K562 (cell line): Measurements from ENCODE around the gene NEU3. TPM values are rescaled to one million over a fixed set of nuclear protein-coding genes. Genes with fewer than 3 reads are reported as not detected.

Experiments
- BRD4 ChIP-seq: fragments of 200-600 bp; sonication (generic); IDR thresholded peaks from 2 replicates; pipeline ENCODE4 v1.6.1; 2017; ENCODE audit warnings: inconsistent platforms
- ELF2 ChIP-seq: fragments of 250-450 bp; sonication (Bioruptor Pico); IDR thresholded peaks from 2 replicates; pipeline ENCODE4 v1.5.0; 2021; ENCODE audit warnings: mild to moderate bottlenecking
- FUS ChIP-seq: fragments of 200-400 bp; formaldehyde crosslinking; optimal IDR thresholded peaks from 2 replicates; pipeline ENCODE3; 2017; ENCODE audit warnings: low read depth, low read length
- JUNB ChIP-seq: fragments of 450-650 bp; formaldehyde crosslinking; conservative IDR thresholded peaks from 2 replicates; pipeline ENCODE4 v1.4.0; 2020; ENCODE audit warnings: mild to moderate bottlenecking
- NFRKB ChIP-seq: fragments of 450-650 bp; IDR thresholded peaks from 2 replicates; pipeline ENCODE4 v1.6.1; 2016; ENCODE audit warnings: low read depth
- PRPF4 ChIP-seq: fragments of 200-400 bp; formaldehyde crosslinking; IDR thresholded peaks from one replicate; pipeline ENCODE4 v1.6.1; 2017; ENCODE audit warnings: low read length, low read depth, mild to moderate bottlenecking; ENCODE audit not compliant: insufficient read depth, poor library complexity, severe bottlenecking
- ZNF79 ChIP-seq: fragments of 250-450 bp; sonication (Bioruptor Pico); IDR thresholded peaks from 2 replicates; pipeline ENCODE4 v1.4.0; 2020; ENCODE audit warnings: low read depth, mild to moderate bottlenecking, moderate library complexity
- polyA plus RNA-seq, 8 experiments: library from polyadenylated mRNA; depleted of rRNA in 4 of 8; stranded (reverse) in 5 of 8; unstranded in 3 of 8; fragments of >200 nt; fragmentation: Nextera tagmentation in 2 of 8; fragmentation: Illumina TruSeq in 1 of 8; extraction: Ambion mirVana in 2 of 8; extraction: Trizol in 1 of 8; gene quantifications; 2 replicates each; pipeline versions ENCODE4 v1.2.1 to v1.2.3, GENCODE V29; 2011 to 2014; ENCODE audit warnings: inconsistent platforms in 1 of 8, missing spikeins in 1 of 8
- total RNA-seq, 7 experiments: library from RNA; depleted of rRNA in 6 of 7; stranded (reverse); fragments of >200 nt in 6 of 7; fragmentation: Illumina TruSeq in 2 of 7; extraction: Trizol in 2 of 7; gene quantifications; 2 replicates each; pipeline versions ENCODE4 v1.2.1 to v1.2.3, GENCODE V29; 2011 to 2021; ENCODE audit warnings: low replicate concordance in 1 of 7
- TF ChIP-seq, protein P1 (sequence below): sonication (generic); formaldehyde crosslinking; IDR thresholded peaks from 2 replicates; pipeline ENCODE4 v1.8.0; 2023; ENCODE audit warnings: mild to moderate bottlenecking, missing genetic modification reagents
- TF ChIP-seq, protein P2 (sequence below): fragments of 450-650 bp; IDR thresholded peaks from 2 replicates; pipeline ENCODE4 v1.6.1; 2018; ENCODE audit warnings: mild to moderate bottlenecking, low read depth; ENCODE audit not compliant: partially characterized antibody
- TF ChIP-seq, protein P3 (sequence below): sonication (generic); formaldehyde crosslinking; IDR thresholded peaks from 2 replicates; pipeline ENCODE4 v1.8.0; 2023; ENCODE audit warnings: mild to moderate bottlenecking, missing genetic modification reagents
- TF ChIP-seq, protein P4 (sequence below): fragments of 250-450 bp; sonication (Bioruptor Pico); IDR thresholded peaks from 2 replicates; pipeline ENCODE4 v1.5.0; 2022; ENCODE audit warnings: mild to moderate bottlenecking
- TF ChIP-seq, protein P5 (sequence below): fragments of 250-450 bp; sonication (Bioruptor Pico); IDR thresholded peaks from 2 replicates; pipeline ENCODE4 v1.4.0; 2020; ENCODE audit warnings: mild to moderate bottlenecking, moderate library complexity, borderline replicate concordance
- TF ChIP-seq, protein P6 (sequence below): IDR thresholded peaks from 3 replicates; pipeline ENCODE4 v1.6.1; 2011; ENCODE audit warnings: borderline replicate concordance, mild to moderate bottlenecking; ENCODE audit not compliant: insufficient read length, insufficient read depth

Gene NEU3
- total and polyA plus RNA-seq, 9 of the 15 experiments (the other 6 are each of a cell fraction or from before 2014, with no cell fraction given) = 6.2 to 41.3 (median 31.1) TPM

DNA sequence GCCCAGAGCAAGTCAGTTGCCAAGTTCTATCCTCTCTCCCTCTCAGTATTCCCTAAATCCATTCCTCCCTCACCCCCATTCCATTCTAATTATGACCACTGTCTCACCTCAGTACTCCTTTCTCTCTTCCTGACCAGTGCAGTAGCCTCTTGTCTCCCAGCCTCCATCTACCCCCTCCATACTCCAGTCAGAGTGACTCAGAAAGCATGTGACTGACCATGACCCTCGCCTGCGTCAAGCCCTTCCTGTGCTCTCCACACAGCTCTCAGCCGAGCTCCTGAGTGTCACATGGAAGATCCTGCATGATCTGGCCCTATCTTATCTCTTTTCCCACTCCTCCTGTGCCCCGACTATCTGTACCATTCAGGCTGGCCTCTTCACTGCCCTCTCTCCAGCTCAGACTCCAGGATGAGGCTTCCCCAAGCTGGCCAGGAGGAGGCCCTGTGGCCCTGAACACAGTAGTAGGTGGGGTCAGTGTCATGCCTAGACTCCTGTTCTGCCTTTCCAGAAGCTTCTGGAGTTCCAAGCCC, 42.6 kb downstream of the NEU3 start (continued):
- TF ChIP-seq, protein P1, sequence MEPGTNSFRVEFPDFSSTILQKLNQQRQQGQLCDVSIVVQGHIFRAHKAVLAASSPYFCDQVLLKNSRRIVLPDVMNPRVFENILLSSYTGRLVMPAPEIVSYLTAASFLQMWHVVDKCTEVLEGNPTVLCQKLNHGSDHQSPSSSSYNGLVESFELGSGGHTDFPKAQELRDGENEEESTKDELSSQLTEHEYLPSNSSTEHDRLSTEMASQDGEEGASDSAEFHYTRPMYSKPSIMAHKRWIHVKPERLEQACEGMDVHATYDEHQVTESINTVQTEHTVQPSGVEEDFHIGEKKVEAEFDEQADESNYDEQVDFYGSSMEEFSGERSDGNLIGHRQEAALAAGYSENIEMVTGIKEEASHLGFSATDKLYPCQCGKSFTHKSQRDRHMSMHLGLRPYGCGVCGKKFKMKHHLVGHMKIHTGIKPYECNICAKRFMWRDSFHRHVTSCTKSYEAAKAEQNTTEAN (CRISPR knock-in tag) = no peak
- TF ChIP-seq, protein P2, sequence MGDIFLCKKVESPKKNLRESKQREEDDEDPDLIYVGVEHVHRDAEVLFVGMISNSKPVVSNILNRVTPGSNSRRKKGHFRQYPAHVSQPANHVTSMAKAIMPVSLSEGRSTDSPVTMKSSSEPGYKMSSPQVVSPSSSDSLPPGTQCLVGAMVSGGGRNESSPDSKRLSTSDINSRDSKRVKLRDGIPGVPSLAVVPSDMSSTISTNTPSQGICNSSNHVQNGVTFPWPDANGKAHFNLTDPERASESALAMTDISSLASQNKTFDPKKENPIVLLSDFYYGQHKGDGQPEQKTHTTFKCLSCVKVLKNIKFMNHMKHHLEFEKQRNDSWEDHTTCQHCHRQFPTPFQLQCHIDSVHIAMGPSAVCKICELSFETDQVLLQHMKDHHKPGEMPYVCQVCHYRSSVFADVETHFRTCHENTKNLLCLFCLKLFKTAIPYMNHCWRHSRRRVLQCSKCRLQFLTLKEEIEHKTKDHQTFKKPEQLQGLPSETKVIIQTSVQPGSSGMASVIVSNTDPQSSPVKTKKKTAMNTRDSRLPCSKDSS = no peak
- TF ChIP-seq FUS (no peak), NFRKB (peak; percentile 84), ELF2 (no peak), ZNF79 (CRISPR knock-in tag) (0 out of 2 replicates have a peak, but pooled peaks have one; percentile 4), PRPF4 (no peak), BRD4 (no peak), JUNB (CRISPR knock-in tag) (no peak)
- TF ChIP-seq, protein P3, sequence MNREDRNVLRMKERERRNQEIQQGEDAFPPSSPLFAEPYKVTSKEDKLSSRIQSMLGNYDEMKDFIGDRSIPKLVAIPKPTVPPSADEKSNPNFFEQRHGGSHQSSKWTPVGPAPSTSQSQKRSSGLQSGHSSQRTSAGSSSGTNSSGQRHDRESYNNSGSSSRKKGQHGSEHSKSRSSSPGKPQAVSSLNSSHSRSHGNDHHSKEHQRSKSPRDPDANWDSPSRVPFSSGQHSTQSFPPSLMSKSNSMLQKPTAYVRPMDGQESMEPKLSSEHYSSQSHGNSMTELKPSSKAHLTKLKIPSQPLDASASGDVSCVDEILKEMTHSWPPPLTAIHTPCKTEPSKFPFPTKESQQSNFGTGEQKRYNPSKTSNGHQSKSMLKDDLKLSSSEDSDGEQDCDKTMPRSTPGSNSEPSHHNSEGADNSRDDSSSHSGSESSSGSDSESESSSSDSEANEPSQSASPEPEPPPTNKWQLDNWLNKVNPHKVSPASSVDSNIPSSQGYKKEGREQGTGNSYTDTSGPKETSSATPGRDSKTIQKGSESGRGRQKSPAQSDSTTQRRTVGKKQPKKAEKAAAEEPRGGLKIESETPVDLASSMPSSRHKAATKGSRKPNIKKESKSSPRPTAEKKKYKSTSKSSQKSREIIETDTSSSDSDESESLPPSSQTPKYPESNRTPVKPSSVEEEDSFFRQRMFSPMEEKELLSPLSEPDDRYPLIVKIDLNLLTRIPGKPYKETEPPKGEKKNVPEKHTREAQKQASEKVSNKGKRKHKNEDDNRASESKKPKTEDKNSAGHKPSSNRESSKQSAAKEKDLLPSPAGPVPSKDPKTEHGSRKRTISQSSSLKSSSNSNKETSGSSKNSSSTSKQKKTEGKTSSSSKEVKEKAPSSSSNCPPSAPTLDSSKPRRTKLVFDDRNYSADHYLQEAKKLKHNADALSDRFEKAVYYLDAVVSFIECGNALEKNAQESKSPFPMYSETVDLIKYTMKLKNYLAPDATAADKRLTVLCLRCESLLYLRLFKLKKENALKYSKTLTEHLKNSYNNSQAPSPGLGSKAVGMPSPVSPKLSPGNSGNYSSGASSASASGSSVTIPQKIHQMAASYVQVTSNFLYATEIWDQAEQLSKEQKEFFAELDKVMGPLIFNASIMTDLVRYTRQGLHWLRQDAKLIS (CRISPR knock-in tag) = no peak
- TF ChIP-seq, protein P4, sequence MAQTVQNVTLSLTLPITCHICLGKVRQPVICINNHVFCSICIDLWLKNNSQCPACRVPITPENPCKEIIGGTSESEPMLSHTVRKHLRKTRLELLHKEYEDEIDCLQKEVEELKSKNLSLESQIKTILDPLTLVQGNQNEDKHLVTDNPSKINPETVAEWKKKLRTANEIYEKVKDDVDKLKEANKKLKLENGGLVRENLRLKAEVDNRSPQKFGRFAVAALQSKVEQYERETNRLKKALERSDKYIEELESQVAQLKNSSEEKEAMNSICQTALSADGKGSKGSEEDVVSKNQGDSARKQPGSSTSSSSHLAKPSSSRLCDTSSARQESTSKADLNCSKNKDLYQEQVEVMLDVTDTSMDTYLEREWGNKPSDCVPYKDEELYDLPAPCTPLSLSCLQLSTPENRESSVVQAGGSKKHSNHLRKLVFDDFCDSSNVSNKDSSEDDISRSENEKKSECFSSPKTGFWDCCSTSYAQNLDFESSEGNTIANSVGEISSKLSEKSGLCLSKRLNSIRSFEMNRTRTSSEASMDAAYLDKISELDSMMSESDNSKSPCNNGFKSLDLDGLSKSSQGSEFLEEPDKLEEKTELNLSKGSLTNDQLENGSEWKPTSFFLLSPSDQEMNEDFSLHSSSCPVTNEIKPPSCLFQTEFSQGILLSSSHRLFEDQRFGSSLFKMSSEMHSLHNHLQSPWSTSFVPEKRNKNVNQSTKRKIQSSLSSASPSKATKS (CRISPR knock-in tag) = peak; percentile 28; the same call in 1 of the 2 replicates
- TF ChIP-seq, protein P5, sequence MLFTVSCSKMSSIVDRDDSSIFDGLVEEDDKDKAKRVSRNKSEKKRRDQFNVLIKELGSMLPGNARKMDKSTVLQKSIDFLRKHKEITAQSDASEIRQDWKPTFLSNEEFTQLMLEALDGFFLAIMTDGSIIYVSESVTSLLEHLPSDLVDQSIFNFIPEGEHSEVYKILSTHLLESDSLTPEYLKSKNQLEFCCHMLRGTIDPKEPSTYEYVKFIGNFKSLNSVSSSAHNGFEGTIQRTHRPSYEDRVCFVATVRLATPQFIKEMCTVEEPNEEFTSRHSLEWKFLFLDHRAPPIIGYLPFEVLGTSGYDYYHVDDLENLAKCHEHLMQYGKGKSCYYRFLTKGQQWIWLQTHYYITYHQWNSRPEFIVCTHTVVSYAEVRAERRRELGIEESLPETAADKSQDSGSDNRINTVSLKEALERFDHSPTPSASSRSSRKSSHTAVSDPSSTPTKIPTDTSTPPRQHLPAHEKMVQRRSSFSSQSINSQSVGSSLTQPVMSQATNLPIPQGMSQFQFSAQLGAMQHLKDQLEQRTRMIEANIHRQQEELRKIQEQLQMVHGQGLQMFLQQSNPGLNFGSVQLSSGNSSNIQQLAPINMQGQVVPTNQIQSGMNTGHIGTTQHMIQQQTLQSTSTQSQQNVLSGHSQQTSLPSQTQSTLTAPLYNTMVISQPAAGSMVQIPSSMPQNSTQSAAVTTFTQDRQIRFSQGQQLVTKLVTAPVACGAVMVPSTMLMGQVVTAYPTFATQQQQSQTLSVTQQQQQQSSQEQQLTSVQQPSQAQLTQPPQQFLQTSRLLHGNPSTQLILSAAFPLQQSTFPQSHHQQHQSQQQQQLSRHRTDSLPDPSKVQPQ (CRISPR knock-in tag) = peak; percentile 75; the same call in 1 of the 2 replicates
- TF ChIP-seq, protein P6, sequence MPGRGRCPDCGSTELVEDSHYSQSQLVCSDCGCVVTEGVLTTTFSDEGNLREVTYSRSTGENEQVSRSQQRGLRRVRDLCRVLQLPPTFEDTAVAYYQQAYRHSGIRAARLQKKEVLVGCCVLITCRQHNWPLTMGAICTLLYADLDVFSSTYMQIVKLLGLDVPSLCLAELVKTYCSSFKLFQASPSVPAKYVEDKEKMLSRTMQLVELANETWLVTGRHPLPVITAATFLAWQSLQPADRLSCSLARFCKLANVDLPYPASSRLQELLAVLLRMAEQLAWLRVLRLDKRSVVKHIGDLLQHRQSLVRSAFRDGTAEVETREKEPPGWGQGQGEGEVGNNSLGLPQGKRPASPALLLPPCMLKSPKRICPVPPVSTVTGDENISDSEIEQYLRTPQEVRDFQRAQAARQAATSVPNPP = no peak
